ENCODE data around the gene IQCK.

GRCh38 chr16:19835196-19835595 is 117.1 kb downstream of the IQCK start:
- no peak for TF ChIP-seq POLR2A (IDR thresholded peaks at IDR 0.05)
- no peak for TF ChIP-seq CTCF (IDR thresholded peaks at IDR 0.05 in 8 of 11, conservative IDR thresholded peaks at IDR 0.05 in 3 of 11)
- no peak for TF ChIP-seq POLR2AphosphoS5 (IDR thresholded peaks at IDR 0.05)
